ENCODE measurements around the gene KLHL7.

GRCh38 chr7:23222439-23223030, 117.0 kb downstream of the KLHL7 start:
- TF ChIP-seq, protein P1, sequence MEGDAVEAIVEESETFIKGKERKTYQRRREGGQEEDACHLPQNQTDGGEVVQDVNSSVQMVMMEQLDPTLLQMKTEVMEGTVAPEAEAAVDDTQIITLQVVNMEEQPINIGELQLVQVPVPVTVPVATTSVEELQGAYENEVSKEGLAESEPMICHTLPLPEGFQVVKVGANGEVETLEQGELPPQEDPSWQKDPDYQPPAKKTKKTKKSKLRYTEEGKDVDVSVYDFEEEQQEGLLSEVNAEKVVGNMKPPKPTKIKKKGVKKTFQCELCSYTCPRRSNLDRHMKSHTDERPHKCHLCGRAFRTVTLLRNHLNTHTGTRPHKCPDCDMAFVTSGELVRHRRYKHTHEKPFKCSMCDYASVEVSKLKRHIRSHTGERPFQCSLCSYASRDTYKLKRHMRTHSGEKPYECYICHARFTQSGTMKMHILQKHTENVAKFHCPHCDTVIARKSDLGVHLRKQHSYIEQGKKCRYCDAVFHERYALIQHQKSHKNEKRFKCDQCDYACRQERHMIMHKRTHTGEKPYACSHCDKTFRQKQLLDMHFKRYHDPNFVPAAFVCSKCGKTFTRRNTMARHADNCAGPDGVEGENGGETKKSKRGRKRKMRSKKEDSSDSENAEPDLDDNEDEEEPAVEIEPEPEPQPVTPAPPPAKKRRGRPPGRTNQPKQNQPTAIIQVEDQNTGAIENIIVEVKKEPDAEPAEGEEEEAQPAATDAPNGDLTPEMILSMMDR (IDR thresholded peaks at IDR 0.05) = no peak
- no peak for TF ChIP-seq POLR2AphosphoS5 (IDR thresholded peaks at IDR 0.05; ENCODE audit: low read depth, low read length)
- TF ChIP-seq TCF7L2 (IDR thresholded peaks at IDR 0.05; ENCODE audit: low read depth, low read length) = no peak
- no peak for TF ChIP-seq SIN3A (IDR thresholded peaks at IDR 0.05; ENCODE audit: borderline replicate concordance, insufficient read depth, low read depth, low read length)
